Erythroblast (primary cell): ENCODE data around the gene BBC3.

Experiments used
- GATA1 ChIP-seq: IDR thresholded peaks from 2 replicates; pipeline ENCODE4 v1.6.1; 2011; ENCODE audit warnings: low read depth, mild to moderate bottlenecking, control low read depth, low read length, moderate library complexity
- POLR2A ChIP-seq: IDR thresholded peaks from 2 replicates; pipeline ENCODE4 v1.6.1; 2011; ENCODE audit warnings: mild to moderate bottlenecking, low read length

- TF ChIP-seq POLR2A, result no peak
- TF ChIP-seq GATA1, result no peak
Measured at GRCh38 chr19:47197141-47197540, 33.9 kb downstream of the BBC3 start.
